ENCODE results near the gene PIGK. TPM values are rescaled to one million over a fixed set of nuclear protein-coding genes. Genes with fewer than 3 reads are reported as not detected.

The PIGK gene
- total and polyA plus RNA-seq, 10 donors = 3.2 to 29.3 (median 19.4) TPM

DNA sequence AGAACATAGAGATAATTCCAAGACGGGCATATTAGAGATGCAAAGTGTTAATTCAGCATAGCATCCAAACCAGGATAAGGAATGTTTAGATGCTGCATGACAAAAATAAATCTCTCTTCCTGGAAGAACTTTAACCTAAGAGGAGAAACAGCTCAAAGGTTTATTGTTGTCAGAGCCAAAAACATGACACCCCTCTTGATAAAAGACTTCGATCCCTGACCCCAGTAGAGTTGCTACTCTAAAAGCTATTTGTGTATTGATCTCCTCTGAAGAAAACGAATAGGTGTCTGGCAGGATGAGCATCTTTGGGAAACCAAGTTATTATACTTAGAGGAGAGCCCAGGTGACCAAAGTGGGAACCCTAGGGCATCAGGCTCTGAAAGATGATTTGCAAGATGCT is 158.1 kb downstream of the PIGK start:
- H3K27ac ChIP-seq = no peak overlapping the region
- no peak for DNase-seq
- intact Hi-C loops (cut with DNase I; ENCODE audit: low total_unique reads) = no loop called here
- H3K4me1 ChIP-seq = no peaks in the 10 kb centered on the region
- 68 to 78% (median 72%) methylated on average over 3 of the region's 3 CpGs for WGBS, 5 donors
- H3K36me3 ChIP-seq = no peaks in the 10 kb centered on the region
- H3K4me3 ChIP-seq = no peak overlapping the region
- H3K9me3 ChIP-seq = no peaks in the 10 kb centered on the region
- no peaks in the 10 kb centered on the region for H3K27me3 ChIP-seq (replicated peaks in 1 of 7)
- TF ChIP-seq CTCF (IDR thresholded peaks at IDR 0.05 in 8 of 11, conservative IDR thresholded peaks at IDR 0.05 in 3 of 11) = no peak
- TF ChIP-seq POLR2AphosphoS5 (IDR thresholded peaks at IDR 0.05) = no peak
- TF ChIP-seq POLR2A (IDR thresholded peaks at IDR 0.05) = no peak

DNA sequence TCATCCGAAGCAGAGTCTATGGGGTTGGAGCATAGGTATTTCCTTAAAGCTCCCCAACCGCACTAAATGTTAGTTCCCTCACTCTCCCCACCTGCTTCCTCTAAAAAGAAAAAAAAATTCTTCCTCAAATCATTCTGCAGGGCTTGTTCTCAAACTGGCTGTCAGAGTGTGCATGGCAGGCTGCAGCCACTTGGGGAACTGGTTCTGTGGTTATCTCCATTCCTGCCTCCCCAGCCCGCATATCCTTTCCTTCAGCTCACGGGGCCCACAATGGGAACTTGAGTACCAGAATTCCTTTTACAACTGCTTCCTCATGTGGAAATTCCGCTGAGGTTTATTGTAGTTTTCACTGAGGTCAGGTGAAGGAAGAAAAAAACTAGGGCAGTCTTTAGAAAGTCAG is 159.2 kb downstream of the PIGK start:
- H3K36me3 ChIP-seq = no peaks in the 10 kb centered on the region
- no peaks in the 10 kb centered on the region for H3K4me1 ChIP-seq
- no peak for TF ChIP-seq POLR2AphosphoS5 (IDR thresholded peaks at IDR 0.05)
- TF ChIP-seq POLR2A (IDR thresholded peaks at IDR 0.05) = no peak
- WGBS, 5 donors = 11 to 29% (median 20%) methylated on average over 5 of the region's 5 CpGs
- H3K4me3 ChIP-seq = no peak overlapping the region
- DNase-seq = no peak
- H3K27ac ChIP-seq = no peak overlapping the region
- intact Hi-C loops (cut with DNase I; ENCODE audit: low total_unique reads) = no loop called here
- H3K27me3 ChIP-seq (replicated peaks in 1 of 7) = no peaks in the 10 kb centered on the region
- H3K9me3 ChIP-seq = no peaks in the 10 kb centered on the region

DNA sequence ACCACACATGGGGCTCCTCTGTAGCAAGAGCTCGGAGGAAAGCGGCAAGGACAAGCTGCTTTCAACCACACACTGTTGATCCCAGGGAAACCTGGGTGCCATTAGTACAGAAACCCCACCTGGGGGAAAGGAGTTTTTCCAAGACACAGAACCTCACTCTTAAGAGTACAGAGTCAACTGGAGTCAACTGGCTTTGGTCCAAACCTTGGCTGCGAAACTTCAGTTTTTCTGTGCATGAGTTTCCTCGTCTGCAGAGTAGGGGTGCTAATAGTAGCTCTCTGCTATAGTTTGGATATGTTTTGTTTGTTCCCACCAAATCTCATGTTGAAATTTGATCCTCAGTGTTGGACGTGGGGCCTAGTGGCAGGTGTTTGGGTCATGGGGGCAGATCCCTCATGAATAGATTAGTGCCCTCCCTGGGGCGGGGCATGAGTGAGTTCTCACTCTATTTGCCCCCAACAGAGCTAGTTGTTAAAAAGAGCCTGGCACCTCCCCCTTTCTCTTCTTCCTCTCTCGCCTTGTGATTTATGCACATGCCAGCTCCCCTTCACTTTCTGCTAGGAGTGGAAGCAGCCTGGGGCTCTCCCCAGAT is 161.1 kb downstream of the PIGK start:
- Histone ChIP-seq H3K27ac (no peak overlapping the region), H3K36me3 (no peaks in the 10 kb centered on the region), H3K4me3 (no peak overlapping the region), H3K9me3 (no peaks in the 10 kb centered on the region), H3K4me1 (no peaks in the 10 kb centered on the region), H3K27me3 (replicated peaks in 1 of 7) (no peaks in the 10 kb centered on the region)
- WGBS, 5 donors = 77 to 84% (median 80%) methylated on average over 7 of the region's 7 CpGs
- TF ChIP-seq POLR2A (IDR thresholded peaks at IDR 0.05) (no peak), POLR2AphosphoS5 (IDR thresholded peaks at IDR 0.05) (no peak), CTCF (IDR thresholded peaks at IDR 0.05 in 8 of 11, conservative IDR thresholded peaks at IDR 0.05 in 3 of 11) (no peak)
- DNase-seq = no peak
- intact Hi-C loops (cut with DNase I; ENCODE audit: low total_unique reads) = no loop called here

DNA sequence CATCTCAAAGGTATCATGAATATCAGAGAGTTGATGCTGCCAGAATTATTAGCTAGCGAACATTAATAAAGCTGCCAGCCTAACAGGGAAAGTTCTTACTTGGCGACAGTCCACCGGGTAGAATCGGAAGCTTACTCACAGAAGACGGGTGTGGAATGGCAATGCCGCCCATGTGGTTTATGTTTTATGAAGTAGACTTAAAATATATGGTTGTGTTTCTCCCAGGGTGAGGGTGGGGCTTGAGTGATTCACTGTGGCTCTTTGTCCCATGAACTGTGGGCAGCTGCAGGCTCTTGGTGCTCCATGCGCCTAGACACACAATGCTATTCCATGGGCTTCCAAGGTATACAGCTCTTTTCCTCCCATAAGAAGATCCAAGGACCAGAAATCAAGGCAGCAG is 162.7 kb downstream of the PIGK start:
- Histone ChIP-seq H3K9me3 (no peaks in the 10 kb centered on the region), H3K36me3 (no peaks in the 10 kb centered on the region), H3K4me3 (no peak overlapping the region), H3K27me3 (replicated peaks in 1 of 7) (no peaks in the 10 kb centered on the region), H3K27ac (no peak overlapping the region), H3K4me1 (no peaks in the 10 kb centered on the region)
- DNase-seq = no peak
- no peak for TF ChIP-seq POLR2A (IDR thresholded peaks at IDR 0.05)
- TF ChIP-seq POLR2AphosphoS5 (IDR thresholded peaks at IDR 0.05) = no peak
- TF ChIP-seq CTCF (IDR thresholded peaks at IDR 0.05 in 8 of 11, conservative IDR thresholded peaks at IDR 0.05 in 3 of 11) = no peak
- WGBS, 5 donors = 88 to 97% (median 93%) methylated on average over 7 of the region's 7 CpGs
- intact Hi-C loops (cut with DNase I; ENCODE audit: low total_unique reads) = no loop called here

- Histone ChIP-seq H3K27me3 (replicated peaks in 1 of 7) (no peaks in the 10 kb centered on the region), H3K4me1 (no peaks in the 10 kb centered on the region), H3K27ac (no peak overlapping the region), H3K4me3 (no peak overlapping the region), H3K9me3 (no peaks in the 10 kb centered on the region), H3K36me3 (no peaks in the 10 kb centered on the region)
- TF ChIP-seq POLR2A (IDR thresholded peaks at IDR 0.05) = no peak
- no peak for TF ChIP-seq POLR2AphosphoS5 (IDR thresholded peaks at IDR 0.05)
- no peak for TF ChIP-seq CTCF (IDR thresholded peaks at IDR 0.05 in 8 of 11, conservative IDR thresholded peaks at IDR 0.05 in 3 of 11)
- no peak for DNase-seq
- WGBS, 5 donors = 28 to 63% (median 44%) methylated on average over 1 of the region's 1 CpG
- intact Hi-C loops (cut with DNase I; ENCODE audit: low total_unique reads) = no loop called here
Measured at GRCh38 chr1:77051425-77051824, 167.8 kb downstream of the PIGK start.
